Testis (tissue), 3 donors: Measurements from ENCODE around the gene NPY5R. TPM values are rescaled to one million over a fixed set of nuclear protein-coding genes. Genes with fewer than 3 reads are reported as not detected.

Experiments used
- DNase-seq: peaks from one replicate; pipeline ENCODE4 v3.0.0-alpha.2; 2019
- H3K27ac ChIP-seq, 2 donors: fragments of 200-600 bp; sonication (generic); one replicate each; pipeline ENCODE4 v1.5.1; 2019
- H3K27me3 ChIP-seq: fragments of 200-600 bp; sonication (generic); one replicate; pipeline ENCODE4 v1.5.1; 2019
- H3K36me3 ChIP-seq: fragments of 200-600 bp; sonication (generic); one replicate; pipeline ENCODE4 v1.5.1; 2017; ENCODE audit warnings: low read depth; ENCODE audit errors: missing control alignments
- H3K4me1 ChIP-seq: fragments of 200-600 bp; sonication (generic); one replicate; pipeline ENCODE4 v1.5.1; 2019
- H3K4me3 ChIP-seq, 2 donors: fragments of 200-600 bp; sonication (generic); one replicate each; pipeline ENCODE4 v1.5.1; 2017 to 2019
- H3K9me3 ChIP-seq: fragments of 200-600 bp; sonication (generic); one replicate; pipeline ENCODE4 v1.5.1; 2017
- CTCF ChIP-seq, 3 experiments: fragments of 450-650 bp in 2 of 3; fragments of 200-600 bp in 1 of 3; sonication (generic) in 1 of 3; IDR thresholded peaks; one replicate each; pipeline ENCODE4 v1.5.1; 2016 to 2019; ENCODE audit warnings: antibody characterized with exemption in 3 of 3, mild to moderate bottlenecking in 2 of 3, moderate library complexity in 1 of 3
- POLR2A ChIP-seq: fragments of 450-650 bp; IDR thresholded peaks from one replicate; pipeline ENCODE4 v1.6.1; 2017; ENCODE audit warnings: antibody characterized with exemption, mild to moderate bottlenecking, moderate library complexity
- WGBS, 2 donors: methylation state at CpG; one replicate each; pipeline ENCODE4 v1.1.5; 2018; 5-methylcytosine and 5-hydroxymethylcytosine counted together
- intact Hi-C: fragments of 100-400 bp; cut with DNase I; formaldehyde crosslinking; loops from one replicate; pipeline ENCODE4 v1.15.1; 2023; ENCODE audit warnings: low total_unique reads
- polyA plus RNA-seq: library from polyadenylated mRNA; stranded (reverse); fragments of 350-450 nt; fragmentation: Illumina TruSeq; extraction: RNeasy Lipid Tissue Mini Kit (QIAGEN cat#74804); gene quantifications from one replicate; pipeline ENCODE4 v1.2.3, GENCODE V29; 2014; ENCODE audit warnings: low read depth, low replicate concordance; ENCODE audit not compliant: insufficient read depth
- total RNA-seq, 2 donors: library from RNA; depleted of rRNA; stranded (reverse); fragments of >200 nt; gene quantifications; one replicate each; pipeline ENCODE4 v1.2.3, GENCODE V29; 2016

Gene NPY5R
- total and polyA plus RNA-seq, 3 donors from 2014 or later, result 0.93 to 14.7 (median 1.5) TPM

GRCh38 chr4:163356104-163356503 lies 12.4 kb downstream of the NPY5R start:
- Histone ChIP-seq H3K4me3 (no peak overlapping the region), H3K4me1 (no peaks in the 10 kb centered on the region), H3K9me3 (no peaks in the 10 kb centered on the region), H3K36me3 (no peaks in the 10 kb centered on the region), H3K27ac (no peak overlapping the region), H3K27me3 (no peaks in the 10 kb centered on the region)
- WGBS, 2 donors, result 92 to 95% methylated on average over 1 of the region's 1 CpG
- TF ChIP-seq POLR2A (no peak), CTCF (IDR thresholded peaks at IDR 0.05) (no peak)
- intact Hi-C loops, result no loop called here
- no peak for DNase-seq

GRCh38 chr4:163367651-163368050 lies 24.0 kb downstream of the NPY5R start:
- Histone ChIP-seq H3K4me3 (no peak overlapping the region), H3K27me3 (no peaks in the 10 kb centered on the region), H3K27ac (no peak overlapping the region), H3K9me3 (no peaks in the 10 kb centered on the region), H3K36me3 (no peaks in the 10 kb centered on the region), H3K4me1 (no peaks in the 10 kb centered on the region)
- TF ChIP-seq CTCF (IDR thresholded peaks at IDR 0.05) (no peak), POLR2A (no peak)
- intact Hi-C loops, result no loop called here
- 74 to 76% methylated on average over 3 of the region's 3 CpGs for WGBS, 2 donors
- DNase-seq, result no peak

GRCh38 chr4:163372029-163372428 lies 28.3 kb downstream of the NPY5R start:
- H3K4me1 ChIP-seq, result no peaks in the 10 kb centered on the region
- H3K4me3 ChIP-seq, result no peak overlapping the region
- no peaks in the 10 kb centered on the region for H3K27me3 ChIP-seq
- DNase-seq, result no peak
- intact Hi-C loops, result no loop called here
- TF ChIP-seq POLR2A, result no peak
- no peak for TF ChIP-seq CTCF (IDR thresholded peaks at IDR 0.05)
- no peaks in the 10 kb centered on the region for H3K9me3 ChIP-seq
- no peak overlapping the region for H3K27ac ChIP-seq
- no peaks in the 10 kb centered on the region for H3K36me3 ChIP-seq
- whole genome bisulfite sequencing, 2 donors, result 86 to 89% methylated on average over 5 of the region's 5 CpGs

DNA sequence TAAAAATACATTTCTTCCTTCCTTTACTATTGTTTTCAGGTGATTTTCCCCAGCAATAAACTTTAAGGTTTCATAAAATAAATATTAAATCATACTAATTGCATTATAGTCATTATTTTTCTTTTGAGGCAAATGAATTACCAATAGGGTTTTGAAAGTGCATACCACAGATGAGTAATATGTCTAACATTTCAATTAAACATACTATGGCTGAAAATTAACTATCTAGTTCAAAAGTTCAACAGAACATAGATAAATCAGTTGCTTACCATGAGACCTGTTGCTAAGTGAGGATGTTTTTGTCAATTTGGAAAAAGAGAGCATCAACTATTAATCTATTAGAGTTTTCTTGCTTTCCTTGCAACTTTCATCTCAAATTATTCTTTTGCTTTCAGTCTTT lies 35.0 kb downstream of the NPY5R start:
- no peaks in the 10 kb centered on the region for H3K4me1 ChIP-seq
- no peak overlapping the region for H3K27ac ChIP-seq
- intact Hi-C loops, result no loop called here
- no peaks in the 10 kb centered on the region for H3K27me3 ChIP-seq
- H3K4me3 ChIP-seq, result no peak overlapping the region
- DNase-seq, result no peak
- H3K36me3 ChIP-seq, result no peaks in the 10 kb centered on the region
- TF ChIP-seq POLR2A (no peak), CTCF (IDR thresholded peaks at IDR 0.05) (no peak)
- no peaks in the 10 kb centered on the region for H3K9me3 ChIP-seq

DNA sequence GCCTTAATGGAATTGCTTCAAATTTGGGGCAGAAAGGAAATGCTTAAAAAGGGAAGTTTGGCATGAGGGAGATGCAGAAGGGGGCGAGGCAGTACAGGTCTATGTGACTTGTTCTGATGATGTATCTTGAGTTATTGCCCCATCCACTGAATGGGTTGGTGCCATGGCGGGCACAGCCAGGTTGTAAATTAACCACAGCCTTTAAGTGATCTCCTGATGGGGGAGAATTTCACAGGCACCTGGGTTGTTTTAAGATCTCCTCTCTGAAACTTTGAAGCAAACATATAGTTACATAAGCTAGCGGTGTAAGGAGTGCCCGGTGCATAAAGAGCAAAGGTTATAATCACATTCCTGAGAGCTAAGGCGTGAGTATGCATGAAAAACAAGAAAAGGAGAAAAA lies 37.0 kb downstream of the NPY5R start:
- WGBS, 2 donors, result 53 to 62% methylated on average over 5 of the region's 5 CpGs
- Histone ChIP-seq H3K4me1 (no peaks in the 10 kb centered on the region), H3K4me3 (no peak overlapping the region), H3K36me3 (no peaks in the 10 kb centered on the region), H3K9me3 (no peaks in the 10 kb centered on the region), H3K27ac (no peak overlapping the region), H3K27me3 (no peaks in the 10 kb centered on the region)
- TF ChIP-seq POLR2A (no peak), CTCF (IDR thresholded peaks at IDR 0.05) (no peak)
- intact Hi-C loops, result no loop called here
- DNase-seq, result no peak
